Prostate gland (tissue), 2 donors: ENCODE results near the gene SNRNP70.
"Not testable (repeated sequence)": the region's sequence is repeated elsewhere in the genome, so short reads cannot be mapped to it uniquely, and the experiment has no call there.

Experiments
- POLR2A ChIP-seq: fragments of 450-650 bp; IDR thresholded peaks from one replicate; pipeline ENCODE4 v1.6.1; 2016; ENCODE audit warnings: antibody characterized with exemption, mild to moderate bottlenecking
- TF ChIP-seq, protein P1 (sequence below), 4 experiments: fragments of 200-600 bp in 2 of 4; fragments of 450-650 bp in 2 of 4; sonication (generic) in 2 of 4; IDR thresholded peaks; 1 replicate in 3 of 4; 2 replicates in 1 of 4; pipeline ENCODE4 v1.5.1; 2016 to 2019; ENCODE audit warnings: antibody characterized with exemption in 4 of 4, mild to moderate bottlenecking in 2 of 4, moderate library complexity in 2 of 4

DNA sequence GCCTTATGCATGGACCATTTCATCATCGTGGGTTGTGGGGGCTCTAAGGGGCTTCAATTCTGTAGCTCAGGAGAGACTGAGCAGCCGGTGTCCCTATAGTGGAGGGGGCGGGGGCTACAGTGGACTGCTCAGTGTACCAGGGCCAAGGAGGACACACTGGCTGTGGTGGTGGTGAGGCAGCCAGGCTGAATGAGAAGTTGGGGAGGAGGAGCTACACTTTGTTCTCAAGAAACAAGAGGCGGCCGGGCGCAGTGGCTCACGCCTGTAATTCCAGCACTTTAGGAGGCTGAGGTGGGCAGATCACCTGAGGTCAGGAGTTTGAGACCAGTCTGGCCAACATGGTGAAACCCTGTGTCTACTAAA, 61.1 kb downstream of the SNRNP70 start:
- TF ChIP-seq POLR2A = not testable (repeated sequence)
- TF ChIP-seq, protein P1, sequence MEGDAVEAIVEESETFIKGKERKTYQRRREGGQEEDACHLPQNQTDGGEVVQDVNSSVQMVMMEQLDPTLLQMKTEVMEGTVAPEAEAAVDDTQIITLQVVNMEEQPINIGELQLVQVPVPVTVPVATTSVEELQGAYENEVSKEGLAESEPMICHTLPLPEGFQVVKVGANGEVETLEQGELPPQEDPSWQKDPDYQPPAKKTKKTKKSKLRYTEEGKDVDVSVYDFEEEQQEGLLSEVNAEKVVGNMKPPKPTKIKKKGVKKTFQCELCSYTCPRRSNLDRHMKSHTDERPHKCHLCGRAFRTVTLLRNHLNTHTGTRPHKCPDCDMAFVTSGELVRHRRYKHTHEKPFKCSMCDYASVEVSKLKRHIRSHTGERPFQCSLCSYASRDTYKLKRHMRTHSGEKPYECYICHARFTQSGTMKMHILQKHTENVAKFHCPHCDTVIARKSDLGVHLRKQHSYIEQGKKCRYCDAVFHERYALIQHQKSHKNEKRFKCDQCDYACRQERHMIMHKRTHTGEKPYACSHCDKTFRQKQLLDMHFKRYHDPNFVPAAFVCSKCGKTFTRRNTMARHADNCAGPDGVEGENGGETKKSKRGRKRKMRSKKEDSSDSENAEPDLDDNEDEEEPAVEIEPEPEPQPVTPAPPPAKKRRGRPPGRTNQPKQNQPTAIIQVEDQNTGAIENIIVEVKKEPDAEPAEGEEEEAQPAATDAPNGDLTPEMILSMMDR (IDR thresholded peaks at IDR 0.05) = not testable (repeated sequence)
